Measurements from ENCODE around the gene ARMC9.

Gene ARMC9

GRCh38 chr2:231308631-231309428 is 110.4 kb downstream of the ARMC9 start:
- FAIRE-seq (no peak), DNase-seq (ENCODE audit: insufficient read length, low spot score) (no peak)
- no peak for TF ChIP-seq CTCF (IDR thresholded peaks at IDR 0.05; ENCODE audit: insufficient read depth, missing control alignments)

- FAIRE-seq = no peak
- TF ChIP-seq CTCF (IDR thresholded peaks at IDR 0.05; ENCODE audit: insufficient read depth, missing control alignments) = no peak
- no peak for DNase-seq (ENCODE audit: insufficient read length, low spot score)
Measured at GRCh38 chr2:231312066-231312465, 113.6 kb downstream of the ARMC9 start.

GRCh38 chr2:231315896-231316295 is 117.5 kb downstream of the ARMC9 start:
- DNase-seq (ENCODE audit: insufficient read length, low spot score) (no peak), FAIRE-seq (no peak)
- no peak for TF ChIP-seq CTCF (IDR thresholded peaks at IDR 0.05; ENCODE audit: insufficient read depth, missing control alignments)

- no peak for TF ChIP-seq CTCF (IDR thresholded peaks at IDR 0.05; ENCODE audit: insufficient read depth, missing control alignments)
- DNase-seq (ENCODE audit: insufficient read length, low spot score) (no peak), FAIRE-seq (no peak)
Measured at GRCh38 chr2:231317579-231317978, 119.1 kb downstream of the ARMC9 start.

GRCh38 chr2:231318436-231318835 is 120.0 kb downstream of the ARMC9 start:
- no peak for TF ChIP-seq CTCF (IDR thresholded peaks at IDR 0.05; ENCODE audit: insufficient read depth, missing control alignments)
- FAIRE-seq (no peak), DNase-seq (ENCODE audit: insufficient read length, low spot score) (no peak)

GRCh38 chr2:231318954-231319353 is 120.5 kb downstream of the ARMC9 start:
- no peak for DNase-seq (ENCODE audit: insufficient read length, low spot score)
- no peak for FAIRE-seq
- TF ChIP-seq CTCF (IDR thresholded peaks at IDR 0.05; ENCODE audit: insufficient read depth, missing control alignments) = no peak

GRCh38 chr2:231319867-231320266 is 121.4 kb downstream of the ARMC9 start:
- no peak for DNase-seq (ENCODE audit: insufficient read length, low spot score)
- no peak for TF ChIP-seq CTCF (IDR thresholded peaks at IDR 0.05; ENCODE audit: insufficient read depth, missing control alignments)

More at GRCh38 chr2:231319867-231320266, 121.4 kb downstream of the ARMC9 start:
- no peak for FAIRE-seq

Data from D721Med (cell line).